Loucy (cell line): ENCODE results near the gene TPSD1.
"Not testable (repeated sequence)": the region's sequence is repeated elsewhere in the genome, so short reads cannot be mapped to it uniquely, and the experiment has no call there.

ENCODE experiments used
- H2AFZ ChIP-seq: fragments of 200-600 bp; sonication (generic); 2 replicates; pipeline ENCODE4 v1.6.0; 2016; ENCODE audit warnings: antibody characterized with exemption, mild to moderate bottlenecking, low read length, moderate library complexity
- H3F3A ChIP-seq: fragments of 200-600 bp; 2 replicates; pipeline ENCODE4 v1.6.0; 2016; ENCODE audit warnings: antibody characterized with exemption, low read depth, mild to moderate bottlenecking
- H3K27me3 ChIP-seq: fragments of 200-600 bp; sonication (generic); 2 replicates; pipeline ENCODE4 v1.6.1; 2014; ENCODE audit warnings: low read length, mild to moderate bottlenecking; ENCODE audit not compliant: insufficient read depth, poor library complexity, severe bottlenecking
- H3K36me3 ChIP-seq: fragments of 200-600 bp; sonication (generic); 2 replicates; pipeline ENCODE4 v1.6.1; 2016; ENCODE audit warnings: low read length; ENCODE audit not compliant: insufficient read depth
- H3K4me1 ChIP-seq: fragments of 200-600 bp; sonication (generic); 2 replicates; pipeline ENCODE4 v1.5.1; 2014; ENCODE audit warnings: low read length, mild to moderate bottlenecking; ENCODE audit not compliant: insufficient read depth, poor library complexity, severe bottlenecking
- H3K4me2 ChIP-seq: fragments of 200-600 bp; sonication (generic); 2 replicates; pipeline ENCODE4 v1.6.0; 2014; ENCODE audit warnings: antibody characterized with exemption, low read length, low read depth, mild to moderate bottlenecking; ENCODE audit not compliant: poor library complexity, severe bottlenecking
- H3K4me3 ChIP-seq: fragments of 200-600 bp; sonication (generic); 2 replicates; pipeline ENCODE4 v1.5.1; 2014; ENCODE audit warnings: low read length, mild to moderate bottlenecking, mixed read lengths; ENCODE audit not compliant: poor library complexity, severe bottlenecking
- H3K79me2 ChIP-seq: fragments of 200-600 bp; sonication (generic); 2 replicates; pipeline ENCODE4 v1.6.1; 2014; ENCODE audit warnings: low read length; ENCODE audit not compliant: insufficient read depth
- H3K9ac ChIP-seq: fragments of 200-600 bp; sonication (generic); 2 replicates; pipeline ENCODE4 v1.6.0; 2014; ENCODE audit warnings: mild to moderate bottlenecking, low read depth, low read length, moderate library complexity; ENCODE audit not compliant: poor library complexity, severe bottlenecking
- H3K9me2 ChIP-seq: fragments of 200-600 bp; sonication (generic); replicated peaks from 2 replicates; pipeline ENCODE4 v1.6.1; 2016; ENCODE audit warnings: low read depth, low read length, mixed read lengths
- H3K9me3 ChIP-seq: fragments of 200-600 bp; sonication (generic); 2 replicates; pipeline ENCODE4 v1.6.1; 2014; ENCODE audit warnings: mild to moderate bottlenecking, antibody characterized with exemption, low read length, low read depth; ENCODE audit not compliant: insufficient read depth
- H4K20me1 ChIP-seq: fragments of 200-600 bp; sonication (generic); 2 replicates; pipeline ENCODE4 v1.6.0; 2014; ENCODE audit warnings: antibody characterized with exemption, low read length, mild to moderate bottlenecking; ENCODE audit not compliant: insufficient read depth, poor library complexity, severe bottlenecking
- EZH2phosphoT487 ChIP-seq: fragments of 200-600 bp; IDR thresholded peaks from 2 replicates; pipeline ENCODE4 v1.6.1; 2018; ENCODE audit warnings: antibody characterized with exemption, mild to moderate bottlenecking, moderate library complexity, borderline replicate concordance
- TF ChIP-seq, protein P1 (sequence below): fragments of 200-600 bp; sonication (generic); conservative IDR thresholded peaks from 2 replicates; pipeline ENCODE4 v1.5.1; 2014; ENCODE audit warnings: mild to moderate bottlenecking, antibody characterized with exemption, low read length

The TPSD1 gene

DNA sequence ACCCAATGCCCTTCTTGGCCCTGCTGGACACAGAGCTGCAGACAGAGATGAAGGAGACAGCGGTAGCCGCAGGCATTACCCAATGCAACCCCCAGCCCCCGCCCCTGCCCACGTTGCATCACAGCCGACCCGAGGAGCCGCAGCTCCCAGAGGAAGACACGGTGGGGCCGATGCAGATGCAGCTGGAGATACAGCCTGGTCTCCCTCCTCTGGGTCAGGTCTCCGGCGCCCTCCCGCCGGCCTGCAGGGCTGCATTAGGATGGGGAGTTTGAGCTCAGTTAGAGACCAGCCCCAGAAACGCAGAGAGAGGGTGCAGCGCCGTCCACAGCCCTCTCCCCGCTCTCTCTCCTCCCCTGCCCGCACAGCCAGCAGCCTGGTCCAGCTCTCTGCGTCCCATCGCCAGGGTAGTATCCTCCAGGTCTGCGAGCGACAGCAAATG lies 34.2 kb downstream of the TPSD1 start:
- Histone ChIP-seq H3K9me3 (no peaks in the 10 kb centered on the region), H3K27me3 (no peaks in the 10 kb centered on the region), H3F3A (no peaks in the 10 kb centered on the region), H2AFZ (no peak overlapping the region), H3K9me2 (no peaks in the 10 kb centered on the region), H4K20me1 (no peaks in the 10 kb centered on the region), H3K4me1 (no peaks in the 10 kb centered on the region), H3K79me2 (no peaks in the 10 kb centered on the region), H3K4me3 (no peak overlapping the region), H3K4me2 (no peak overlapping the region), H3K9ac (no peak overlapping the region), H3K36me3 (no peaks in the 10 kb centered on the region)
- TF ChIP-seq EZH2phosphoT487 = no peak
- TF ChIP-seq, protein P1, sequence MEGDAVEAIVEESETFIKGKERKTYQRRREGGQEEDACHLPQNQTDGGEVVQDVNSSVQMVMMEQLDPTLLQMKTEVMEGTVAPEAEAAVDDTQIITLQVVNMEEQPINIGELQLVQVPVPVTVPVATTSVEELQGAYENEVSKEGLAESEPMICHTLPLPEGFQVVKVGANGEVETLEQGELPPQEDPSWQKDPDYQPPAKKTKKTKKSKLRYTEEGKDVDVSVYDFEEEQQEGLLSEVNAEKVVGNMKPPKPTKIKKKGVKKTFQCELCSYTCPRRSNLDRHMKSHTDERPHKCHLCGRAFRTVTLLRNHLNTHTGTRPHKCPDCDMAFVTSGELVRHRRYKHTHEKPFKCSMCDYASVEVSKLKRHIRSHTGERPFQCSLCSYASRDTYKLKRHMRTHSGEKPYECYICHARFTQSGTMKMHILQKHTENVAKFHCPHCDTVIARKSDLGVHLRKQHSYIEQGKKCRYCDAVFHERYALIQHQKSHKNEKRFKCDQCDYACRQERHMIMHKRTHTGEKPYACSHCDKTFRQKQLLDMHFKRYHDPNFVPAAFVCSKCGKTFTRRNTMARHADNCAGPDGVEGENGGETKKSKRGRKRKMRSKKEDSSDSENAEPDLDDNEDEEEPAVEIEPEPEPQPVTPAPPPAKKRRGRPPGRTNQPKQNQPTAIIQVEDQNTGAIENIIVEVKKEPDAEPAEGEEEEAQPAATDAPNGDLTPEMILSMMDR = no peak

DNA sequence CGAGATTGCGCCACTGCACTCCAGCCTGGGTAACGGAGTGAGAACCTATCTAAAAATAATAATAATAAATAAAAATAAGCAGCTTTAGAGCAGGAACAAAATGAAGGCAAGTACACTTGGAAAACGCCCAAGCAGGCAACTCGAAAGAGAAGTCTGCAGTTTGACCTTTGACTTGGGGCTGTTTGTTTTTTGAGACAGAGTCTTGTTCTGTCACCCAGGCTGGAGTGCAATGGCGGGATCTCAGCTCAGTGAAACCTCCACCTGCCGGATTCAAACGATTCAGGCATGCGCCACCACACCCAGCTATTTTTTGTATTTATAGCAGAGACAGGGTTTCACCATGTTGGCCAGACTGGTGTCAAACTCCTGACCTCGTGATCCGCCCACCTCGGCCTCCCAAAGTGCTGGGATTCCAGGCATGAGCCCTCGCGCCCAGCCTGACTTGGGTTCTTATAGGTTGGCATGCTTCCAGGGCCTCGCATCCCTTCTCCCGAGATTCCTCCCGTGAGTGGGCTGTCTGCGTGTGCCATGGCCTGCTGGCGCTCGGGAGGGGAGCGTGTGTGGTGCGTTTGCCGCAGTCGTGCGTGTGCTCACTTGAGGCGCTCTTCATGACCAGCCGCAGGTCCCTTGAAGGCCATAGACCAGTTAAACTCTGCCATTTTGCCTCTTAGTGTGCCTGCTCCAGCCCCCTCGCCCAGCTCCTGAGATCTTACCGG lies 35.1 kb downstream of the TPSD1 start:
- no peak overlapping the region for H2AFZ ChIP-seq

DNA sequence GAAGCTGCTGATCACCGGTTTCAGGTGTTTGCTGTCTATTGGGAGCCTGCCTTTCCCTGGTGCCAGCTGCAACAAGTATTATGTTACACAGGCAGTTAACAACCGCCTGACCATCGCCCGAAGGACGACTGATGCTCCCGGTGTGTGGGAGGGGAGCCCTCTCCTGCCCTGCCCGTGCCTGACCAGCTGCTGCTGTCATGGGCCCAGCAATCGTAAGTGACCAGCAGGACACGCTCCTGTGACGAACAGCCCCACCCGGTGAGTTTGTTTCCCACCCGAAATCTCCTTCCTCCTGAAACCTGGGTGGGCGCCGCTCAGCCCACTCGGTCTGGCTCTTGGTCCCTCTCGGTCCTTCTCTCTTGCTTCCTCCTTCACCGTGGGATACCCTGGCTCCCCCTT lies 35.7 kb downstream of the TPSD1 start:
- H3K4me2 ChIP-seq = no peak overlapping the region
- H4K20me1 ChIP-seq = no peaks in the 10 kb centered on the region
- H3K9me2 ChIP-seq = no peaks in the 10 kb centered on the region
- H3K9me3 ChIP-seq = no peaks in the 10 kb centered on the region
- H3K4me1 ChIP-seq = no peaks in the 10 kb centered on the region
- no peaks in the 10 kb centered on the region for H3K27me3 ChIP-seq
- TF ChIP-seq, protein P1 = no peak
- TF ChIP-seq EZH2phosphoT487 = no peak
- H3K36me3 ChIP-seq = no peaks in the 10 kb centered on the region
- H3K9ac ChIP-seq = no peak overlapping the region
- no peaks in the 10 kb centered on the region for H3F3A ChIP-seq
- no peaks in the 10 kb centered on the region for H3K79me2 ChIP-seq
- no peak overlapping the region for H3K4me3 ChIP-seq
- H2AFZ ChIP-seq = no peak overlapping the region

More for the DNA sequence above, 35.1 kb downstream of the TPSD1 start:
- no peak overlapping the region for H3K9ac ChIP-seq
- H3K36me3 ChIP-seq = no peaks in the 10 kb centered on the region
- H3K9me3 ChIP-seq = no peaks in the 10 kb centered on the region
- H4K20me1 ChIP-seq = no peaks in the 10 kb centered on the region
- no peaks in the 10 kb centered on the region for H3F3A ChIP-seq
- H3K4me3 ChIP-seq = no peak overlapping the region
- no peak overlapping the region for H3K4me2 ChIP-seq
- TF ChIP-seq EZH2phosphoT487 = no peak
- TF ChIP-seq, protein P1 = no peak
- H3K9me2 ChIP-seq = no peaks in the 10 kb centered on the region
- H3K27me3 ChIP-seq = no peaks in the 10 kb centered on the region
- H3K79me2 ChIP-seq = no peaks in the 10 kb centered on the region
- H3K4me1 ChIP-seq = no peaks in the 10 kb centered on the region

- H3K27me3 ChIP-seq, H3K79me2 ChIP-seq: not testable (repeated sequence)
These were observed 36.3 kb downstream of the TPSD1 start for GRCh38 chr16:1292208-1292607.

GRCh38 chr16:1292808-1293207 lies 36.9 kb downstream of the TPSD1 start:
- not testable (repeated sequence) for H3F3A ChIP-seq, H3K4me1 ChIP-seq, H3K4me3 ChIP-seq

More at GRCh38 chr16:1292208-1292607, 36.3 kb downstream of the TPSD1 start:
- H3K4me1 ChIP-seq, H3K9ac ChIP-seq, H4K20me1 ChIP-seq, H3K36me3 ChIP-seq, H3F3A ChIP-seq, H3K4me3 ChIP-seq, H3K4me2 ChIP-seq, H3K9me3 ChIP-seq, H3K9me2 ChIP-seq, H2AFZ ChIP-seq: not testable (repeated sequence)

More at GRCh38 chr16:1292808-1293207, 36.9 kb downstream of the TPSD1 start:
- not testable (repeated sequence) for H3K36me3 ChIP-seq, H3K9me3 ChIP-seq, H4K20me1 ChIP-seq, H3K4me2 ChIP-seq, H3K9ac ChIP-seq, H3K79me2 ChIP-seq, H2AFZ ChIP-seq, H3K9me2 ChIP-seq, H3K27me3 ChIP-seq
